HG03064 (cell line): Measurements from ENCODE around the gene TNPO2.
"Not testable (repeated sequence)": the region's sequence is repeated elsewhere in the genome, so short reads cannot be mapped to it uniquely, and the experiment has no call there.

Source experiments
- ATAC-seq: cut with Tn5 transposase; IDR thresholded peaks from one replicate; pipeline ENCODE4 v1.9.1; 2021; ENCODE audit warnings: low read depth; ENCODE audit not compliant: unreplicated experiment

Gene TNPO2

GRCh38 chr19:12708641-12709040 lies 15.1 kb downstream of the TNPO2 start:
- no peak for ATAC-seq

DNA sequence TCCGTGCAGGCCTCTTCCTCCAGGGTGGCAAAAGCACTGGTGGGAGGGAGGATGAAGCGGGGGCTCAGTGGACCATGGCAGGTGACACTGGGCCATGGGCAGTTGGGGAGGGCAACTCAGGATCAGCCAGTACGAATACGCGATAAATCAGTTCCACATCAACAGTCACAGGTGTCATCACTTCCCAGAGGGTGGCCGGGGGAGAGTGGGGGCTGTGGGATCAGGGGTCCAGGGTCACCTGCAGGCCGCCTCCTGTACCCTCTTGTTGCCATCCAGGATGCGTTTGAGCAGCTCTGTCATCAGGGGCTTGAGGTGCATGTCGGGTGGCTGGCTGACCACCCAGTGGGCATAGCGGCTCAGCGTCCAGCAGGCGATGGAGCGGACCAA lies 17.4 kb downstream of the TNPO2 start:
- ATAC-seq = no peak

DNA sequence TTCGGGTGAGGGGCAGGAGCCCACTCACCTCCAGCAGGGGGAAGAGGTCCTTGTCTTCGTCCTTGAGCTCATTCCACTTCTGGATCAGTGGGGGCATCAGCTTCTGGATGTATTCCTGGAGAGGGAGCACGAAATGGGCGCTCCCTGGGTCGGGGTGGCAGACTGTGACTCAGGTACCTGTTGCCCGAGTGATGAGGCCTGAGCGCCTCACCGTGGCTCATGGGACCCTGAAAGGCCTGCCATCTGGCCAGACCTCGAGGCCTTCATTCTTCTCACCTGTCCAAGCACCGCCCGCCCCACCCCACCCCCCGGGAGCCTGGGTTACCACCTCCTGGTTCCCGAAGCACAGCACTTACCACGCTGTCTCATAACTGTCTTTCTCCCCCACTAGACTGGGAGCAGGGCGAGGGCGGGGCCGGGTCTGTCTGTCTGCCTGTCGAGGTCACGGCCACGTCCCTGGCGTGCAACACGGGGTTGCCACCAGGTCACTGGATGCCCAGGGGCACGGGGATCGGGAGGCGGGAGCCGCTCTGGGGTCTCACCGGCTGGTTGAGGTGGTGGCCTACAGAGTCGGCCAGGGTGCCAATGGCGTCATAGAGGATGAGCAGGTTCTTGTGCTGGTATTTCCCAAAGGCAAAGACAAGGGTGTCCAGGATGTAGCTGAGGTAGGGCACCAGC lies 17.9 kb downstream of the TNPO2 start:
- ATAC-seq = no peak

- ATAC-seq = no peak
Observed at GRCh38 chr19:12705169-12705568, 18.6 kb downstream of the TNPO2 start.

- no peak for ATAC-seq
Observed at GRCh38 chr19:12703046-12703445, 20.7 kb downstream of the TNPO2 start.

GRCh38 chr19:12701596-12702282 lies 22.0 kb downstream of the TNPO2 start:
- ATAC-seq = no peak

GRCh38 chr19:12698138-12698537 lies 25.6 kb downstream of the TNPO2 start:
- ATAC-seq = no peak

GRCh38 chr19:12697425-12697824 lies 26.3 kb downstream of the TNPO2 start:
- ATAC-seq = not testable (repeated sequence)

GRCh38 chr19:12696366-12697335 lies 27.1 kb downstream of the TNPO2 start, which contains the start of gene FBXW9:
Gene FBXW9, minus strand, starts transcription at chr19:12696631. Its CDS starts 50 bp downstream, at chr19:12696581.
- no peak for ATAC-seq

- no peak for ATAC-seq
Observed at GRCh38 chr19:12695997-12696365, 27.8 kb downstream of the TNPO2 start.

DNA sequence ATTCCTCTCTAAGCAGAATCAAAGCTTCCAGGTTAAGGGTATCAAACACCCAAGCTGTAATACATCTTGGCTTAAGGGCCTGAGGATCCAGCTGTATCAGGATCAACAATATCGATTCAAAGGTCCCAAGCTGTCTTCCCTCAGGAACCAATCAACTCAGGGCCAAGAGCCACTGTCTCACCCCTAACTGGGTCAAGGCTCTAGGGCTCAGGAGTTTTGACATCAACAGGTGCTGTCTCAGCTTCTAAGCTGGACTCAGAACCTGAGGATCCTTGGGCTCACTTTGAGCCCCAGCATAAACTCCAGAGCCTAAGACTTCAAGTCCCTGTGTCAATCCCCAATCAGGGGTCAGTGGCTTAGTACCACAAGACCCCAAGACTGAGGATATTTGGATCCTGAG lies 28.2 kb downstream of the TNPO2 start:
- no peak for ATAC-seq

GRCh38 chr19:12695096-12695495 lies 28.6 kb downstream of the TNPO2 start:
- no peak for ATAC-seq

- no peak for ATAC-seq
Observed at GRCh38 chr19:12694641-12695040, 29.1 kb downstream of the TNPO2 start.

- ATAC-seq = no peak
Observed at GRCh38 chr19:12692960-12693359, 30.8 kb downstream of the TNPO2 start.

DNA sequence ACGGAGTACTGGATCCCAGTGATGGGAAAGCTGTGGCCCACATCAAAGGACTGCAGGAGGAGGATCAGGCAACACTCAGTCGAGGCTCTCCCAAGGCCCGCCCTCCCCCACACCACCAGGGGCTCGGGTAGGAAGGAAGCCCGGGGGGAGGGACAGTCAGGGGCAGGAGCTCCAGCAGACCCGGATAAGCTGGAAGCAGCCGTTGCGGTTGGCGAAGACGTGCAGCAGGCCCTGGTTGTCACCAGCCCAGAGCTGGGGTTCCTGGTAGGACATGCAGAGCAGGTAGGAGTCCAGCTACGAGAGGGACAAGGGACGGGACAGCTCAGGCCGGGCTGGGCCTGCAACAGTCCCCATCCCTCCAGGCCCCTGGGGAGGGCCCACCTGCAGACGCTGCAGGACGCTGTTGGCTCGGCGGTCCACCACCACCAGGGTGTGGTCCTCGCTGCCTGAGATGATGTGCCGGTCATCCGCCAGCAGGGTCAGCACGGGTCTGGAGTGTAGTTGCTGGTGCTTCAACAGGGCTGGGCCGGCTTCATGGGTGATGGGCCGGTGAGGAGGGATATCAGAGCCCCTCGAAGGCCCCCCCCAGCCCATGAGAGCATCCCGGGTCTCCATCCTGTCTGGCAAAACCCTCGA lies 34.0 kb downstream of the TNPO2 start:
- ATAC-seq = no peak

- ATAC-seq = no peak
Observed at GRCh38 chr19:12689012-12689411, 34.7 kb downstream of the TNPO2 start.

DNA sequence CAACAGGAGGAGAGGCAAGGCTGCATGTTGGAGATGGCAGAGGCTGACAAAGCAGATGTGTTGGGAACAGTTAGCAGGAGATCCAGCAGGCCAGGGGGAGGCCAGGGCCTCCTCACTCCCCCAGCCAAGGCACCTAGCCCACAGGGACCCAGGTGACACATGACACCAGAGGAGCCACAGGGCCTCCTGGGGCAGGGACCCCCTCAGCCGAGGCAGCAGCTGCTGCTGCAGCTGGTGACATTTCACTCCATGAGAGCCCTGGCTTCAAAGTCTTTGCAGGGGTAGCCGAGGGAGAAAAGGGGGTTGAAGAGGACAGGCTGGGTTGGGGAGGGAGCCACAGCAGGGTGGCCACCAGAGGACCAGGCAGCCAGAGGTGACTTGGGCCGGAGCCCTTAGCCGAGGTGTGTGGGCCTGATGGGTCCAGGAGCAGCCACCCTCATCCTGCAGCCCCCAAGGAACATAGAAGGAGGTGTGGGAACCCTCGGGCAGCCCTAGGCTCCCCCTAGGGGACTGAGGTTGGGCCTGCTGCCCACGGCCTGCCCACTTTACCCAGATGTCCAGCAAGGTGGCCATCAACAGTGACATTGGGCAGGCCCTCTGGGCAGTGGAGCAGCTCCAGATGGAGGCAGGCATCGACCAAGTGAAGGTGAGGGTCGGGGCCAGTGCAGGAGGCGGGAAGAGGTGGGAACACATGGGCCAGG lies 36.1 kb downstream of the TNPO2 start, which contains the start of gene GNG14:
Gene GNG14, plus strand, starts transcription at position 503 of the 701 bp plus-strand sequence. Its CDS starts 51 bp downstream, at position 554.
- ATAC-seq = no peak

DNA sequence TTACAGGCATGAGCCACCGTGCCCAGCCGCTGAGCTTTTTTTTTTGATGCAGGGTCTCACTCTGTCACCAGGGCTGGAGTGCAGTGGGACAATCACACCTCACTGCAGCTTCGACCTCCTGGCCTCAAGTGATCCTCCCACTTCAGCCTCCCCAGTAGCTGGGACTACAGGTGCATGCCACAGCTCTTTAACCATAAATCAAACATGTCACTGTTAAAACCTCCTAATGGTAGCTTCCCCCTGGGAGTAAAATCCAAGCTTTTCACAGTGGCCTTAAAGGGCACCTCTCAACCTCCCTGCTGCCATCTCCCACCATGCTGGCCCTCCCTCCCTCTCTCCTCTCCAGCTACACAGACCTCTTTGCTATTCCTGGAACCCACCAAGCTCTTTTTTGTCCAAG lies 37.9 kb downstream of the TNPO2 start:
- no peak for ATAC-seq

- ATAC-seq = peak; percentile 58
Observed at GRCh38 chr19:12681074-12681987, 42.4 kb downstream of the TNPO2 start, which contains the start of gene DHPS. Gene DHPS, minus strand, starts transcription at chr19:12681880. Its CDS starts 114 bp downstream, at chr19:12681766.
